ENCODE measurements around the gene LGR4. TPM values are rescaled to one million over a fixed set of nuclear protein-coding genes. Genes with fewer than 3 reads are reported as not detected.

The LGR4 gene
- total RNA-seq, 1 donor from 2014 or later = 62.7 TPM

GRCh38 chr11:27410272-27410671 lies 62.3 kb downstream of the LGR4 start:
- DNase-seq (ENCODE audit: low read depth) = no peak
- H3K4me3 ChIP-seq (ENCODE audit: low read depth, low read length) = no peak overlapping the region
- TF ChIP-seq CTCF (conservative IDR thresholded peaks at IDR 0.05; ENCODE audit: low read depth, low read length) = no peak

- no peak for DNase-seq (ENCODE audit: low read depth)
- no peak for TF ChIP-seq CTCF (conservative IDR thresholded peaks at IDR 0.05; ENCODE audit: low read depth, low read length)
- no peak overlapping the region for H3K4me3 ChIP-seq (ENCODE audit: low read depth, low read length)
Measured at GRCh38 chr11:27409742-27410141, 62.8 kb downstream of the LGR4 start.

GRCh38 chr11:27409049-27409448 lies 63.5 kb downstream of the LGR4 start:
- TF ChIP-seq CTCF (conservative IDR thresholded peaks at IDR 0.05; ENCODE audit: low read depth, low read length) = no peak
- H3K4me3 ChIP-seq (ENCODE audit: low read depth, low read length) = no peak overlapping the region
- DNase-seq (ENCODE audit: low read depth) = no peak

GRCh38 chr11:27408246-27408800 lies 64.3 kb downstream of the LGR4 start:
- TF ChIP-seq CTCF (conservative IDR thresholded peaks at IDR 0.05; ENCODE audit: low read depth, low read length) = no peak
- DNase-seq (ENCODE audit: low read depth) = no peak

GRCh38 chr11:27406498-27407354 lies 65.9 kb downstream of the LGR4 start:
- no peak overlapping the region for H3K4me3 ChIP-seq (ENCODE audit: low read depth, low read length)
- no peak for TF ChIP-seq CTCF (conservative IDR thresholded peaks at IDR 0.05; ENCODE audit: low read depth, low read length)

More at GRCh38 chr11:27408246-27408800, 64.3 kb downstream of the LGR4 start:
- no peak overlapping the region for H3K4me3 ChIP-seq (ENCODE audit: low read depth, low read length)

GRCh38 chr11:27405134-27405533 lies 67.5 kb downstream of the LGR4 start:
- no peak for TF ChIP-seq CTCF (conservative IDR thresholded peaks at IDR 0.05; ENCODE audit: low read depth, low read length)
- H3K4me3 ChIP-seq (ENCODE audit: low read depth, low read length) = no peak overlapping the region
- no peak for DNase-seq (ENCODE audit: low read depth)

More at GRCh38 chr11:27406498-27407354, 65.9 kb downstream of the LGR4 start:
- no peak for DNase-seq (ENCODE audit: low read depth)

Measured in epithelial cell of proximal tubule (primary cell).